Activated CD8-positive, alpha-beta memory T cell treated with anti-CD3 and anti-CD28 coated beads for 24 hours (primary cell): ENCODE results near the gene CCDC57.

ENCODE experiments used
- DNase-seq: peaks from one replicate; pipeline ENCODE4 v3.0.0-alpha.2; 2020

The CCDC57 gene

GRCh38 chr17:82234211-82235055 is 21.8 kb upstream of the CCDC57 start:
- no peak for DNase-seq

DNA sequence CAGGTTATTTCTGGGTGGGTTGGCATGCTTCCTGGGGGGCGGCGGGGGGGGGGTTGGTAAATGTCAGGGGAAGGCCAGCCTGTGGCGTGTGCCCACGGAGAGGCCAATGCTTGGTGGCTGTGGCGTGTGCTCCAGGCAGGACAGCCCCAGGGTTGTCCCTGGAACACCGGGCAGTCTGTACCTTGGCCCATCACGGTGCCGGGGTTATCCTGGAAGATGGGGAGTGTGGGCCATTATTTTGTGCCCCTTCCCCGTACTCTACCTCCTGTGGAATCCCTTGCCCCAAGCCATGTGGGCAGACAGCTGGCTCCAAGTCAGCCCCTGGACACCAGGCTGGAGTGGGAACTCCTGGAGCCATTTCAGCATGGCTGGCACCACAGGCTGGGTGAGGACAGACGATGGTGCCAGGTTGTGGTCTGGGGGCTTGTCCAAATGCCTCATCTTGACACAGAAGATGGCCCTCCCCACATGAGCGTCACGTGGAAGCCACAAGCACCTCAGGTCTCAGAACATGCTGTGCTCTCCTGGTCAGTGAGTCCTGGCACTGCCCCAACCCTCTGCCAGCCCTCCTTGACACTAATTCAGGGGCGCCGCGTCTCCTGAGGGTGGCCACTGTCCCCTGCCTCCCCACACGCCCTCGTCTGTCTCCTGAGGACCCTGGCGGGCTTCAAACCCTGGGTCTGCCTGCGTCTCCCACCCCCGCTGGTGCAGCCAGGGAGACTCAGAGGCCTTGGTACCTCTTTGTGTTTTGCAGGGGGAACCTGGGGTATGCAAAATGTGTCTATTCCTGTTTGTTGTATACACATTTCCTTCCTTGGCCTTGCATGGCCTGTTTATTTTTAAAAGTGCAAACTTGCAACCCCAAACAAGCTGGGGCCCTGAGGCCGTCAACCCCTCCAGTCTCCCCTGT is 20.5 kb upstream of the CCDC57 start:
- DNase-seq, result no peak

DNA sequence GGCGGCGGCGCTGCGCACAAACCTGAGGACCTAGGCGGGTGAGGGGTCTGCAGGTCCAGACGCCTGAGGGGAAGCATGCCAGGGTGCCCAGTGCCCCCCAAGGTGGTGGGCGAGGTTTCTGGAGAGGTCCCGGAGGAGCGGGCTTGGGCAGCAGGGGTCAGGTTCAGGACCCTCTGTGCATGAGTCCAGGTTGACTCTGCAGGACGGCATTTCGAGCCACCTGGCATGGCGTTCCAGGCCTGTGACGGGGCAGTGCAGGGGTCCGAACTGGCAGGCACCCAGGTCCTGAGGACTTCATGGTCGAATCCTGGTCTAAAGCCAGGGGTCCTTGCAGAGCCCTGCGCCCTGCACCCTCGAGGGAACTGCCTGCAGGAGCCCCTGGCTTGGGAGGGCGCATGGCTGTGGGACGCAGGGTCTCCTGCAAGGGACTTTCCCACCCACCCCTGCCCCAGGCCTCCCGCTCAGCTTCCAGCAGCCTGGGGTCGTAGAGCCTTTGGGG is 19.7 kb upstream of the CCDC57 start:
- no peak for DNase-seq

DNA sequence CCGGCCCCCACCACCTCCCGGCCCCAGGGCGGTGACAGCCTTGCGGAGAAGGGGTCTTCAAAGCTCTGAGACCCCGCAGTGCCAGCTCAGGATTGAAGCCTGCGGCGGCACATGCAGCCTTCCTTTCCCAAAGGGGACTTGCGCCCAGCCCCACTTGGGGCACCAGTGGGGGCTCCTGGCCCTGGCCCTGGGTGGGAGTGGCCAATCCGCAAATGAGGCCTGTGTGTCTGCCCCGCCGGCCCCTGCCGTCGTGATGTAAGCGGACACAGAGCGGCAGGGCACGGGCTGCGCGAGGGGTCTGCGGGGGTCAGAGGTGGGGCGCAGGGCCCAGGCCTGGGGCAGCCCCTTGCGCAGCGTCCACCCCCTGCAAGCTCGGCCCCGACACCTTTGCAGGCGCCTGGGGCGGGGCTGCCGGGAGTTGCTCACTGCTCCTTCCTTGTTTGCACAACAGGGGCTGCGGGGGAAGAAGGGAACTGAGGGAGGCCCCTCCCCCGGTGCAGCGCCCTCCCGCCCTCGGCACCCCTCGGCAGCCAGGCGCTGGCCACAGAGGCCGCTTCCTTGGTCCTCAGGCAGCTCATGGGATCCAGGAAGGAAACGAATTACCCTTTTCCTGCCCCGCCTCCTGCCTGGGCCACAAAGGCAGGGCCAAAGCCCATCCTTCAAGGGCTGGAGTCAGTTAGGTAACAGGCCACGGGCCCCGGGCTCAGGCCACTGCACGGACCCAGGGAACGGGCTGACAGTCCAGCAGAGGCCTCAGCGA is 19.1 kb upstream of the CCDC57 start:
- peak; percentile 76 for DNase-seq

- no peak for DNase-seq
Measured at GRCh38 chr17:82231312-82231561, 18.6 kb upstream of the CCDC57 start.

- peak; percentile 77 for DNase-seq
Measured at GRCh38 chr17:82230609-82231311, 18.1 kb upstream of the CCDC57 start.

- DNase-seq, result no peak
Measured at GRCh38 chr17:82229698-82230608, 17.3 kb upstream of the CCDC57 start.

DNA sequence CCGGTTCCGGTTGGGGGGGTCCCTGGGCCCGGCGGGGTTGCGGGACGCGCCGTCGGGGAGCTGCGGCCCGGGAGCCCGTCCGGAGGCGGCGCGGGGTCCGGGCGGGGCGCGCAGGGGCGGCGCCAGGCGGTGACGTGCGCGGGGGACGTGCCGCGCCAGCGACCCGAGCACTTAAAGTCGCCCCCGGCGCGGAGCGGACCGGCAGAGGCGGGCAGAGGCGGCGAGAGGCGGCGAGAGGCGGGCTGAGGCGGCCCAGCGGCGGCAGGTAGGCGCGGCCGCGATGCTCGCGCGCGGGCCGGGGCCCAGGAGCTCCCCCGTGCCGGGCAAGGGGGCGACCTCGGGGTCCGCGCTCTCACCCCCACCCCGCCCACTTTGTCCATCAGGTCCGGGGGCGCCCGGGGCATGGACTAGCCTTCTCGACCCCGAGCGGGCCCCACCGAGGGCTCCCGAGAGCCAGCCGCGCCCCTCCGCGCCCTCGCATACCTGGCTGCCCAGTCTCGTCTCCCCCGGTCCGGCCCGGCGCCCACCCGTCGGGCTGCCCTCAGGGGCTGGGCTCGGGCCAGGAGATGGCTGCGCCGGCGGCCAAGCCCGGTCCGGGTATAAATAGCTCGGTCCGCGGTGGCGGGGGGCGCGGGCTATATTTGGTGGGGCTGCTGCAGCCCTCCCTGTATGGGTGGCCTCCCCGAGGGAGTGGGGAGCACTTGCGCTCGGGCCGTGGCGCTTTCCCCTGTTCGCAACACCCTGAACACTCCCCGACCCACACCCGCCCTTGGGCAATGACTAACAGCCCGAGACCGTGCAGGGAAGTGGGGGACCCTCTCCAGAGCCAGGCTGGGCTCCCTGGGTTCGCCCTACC is 16.4 kb upstream of the CCDC57 start, which contains the start of gene SLC16A3:
SLC16A3 (plus strand) TSS at position 201 of the 856 bp plus-strand sequence. CDS start 6,967 bp downstream, outside the sequence.
- peak; percentile 78 for DNase-seq

- DNase-seq, result peak; percentile 82
Measured at GRCh38 chr17:82228278-82228841, 15.7 kb upstream of the CCDC57 start.

DNA sequence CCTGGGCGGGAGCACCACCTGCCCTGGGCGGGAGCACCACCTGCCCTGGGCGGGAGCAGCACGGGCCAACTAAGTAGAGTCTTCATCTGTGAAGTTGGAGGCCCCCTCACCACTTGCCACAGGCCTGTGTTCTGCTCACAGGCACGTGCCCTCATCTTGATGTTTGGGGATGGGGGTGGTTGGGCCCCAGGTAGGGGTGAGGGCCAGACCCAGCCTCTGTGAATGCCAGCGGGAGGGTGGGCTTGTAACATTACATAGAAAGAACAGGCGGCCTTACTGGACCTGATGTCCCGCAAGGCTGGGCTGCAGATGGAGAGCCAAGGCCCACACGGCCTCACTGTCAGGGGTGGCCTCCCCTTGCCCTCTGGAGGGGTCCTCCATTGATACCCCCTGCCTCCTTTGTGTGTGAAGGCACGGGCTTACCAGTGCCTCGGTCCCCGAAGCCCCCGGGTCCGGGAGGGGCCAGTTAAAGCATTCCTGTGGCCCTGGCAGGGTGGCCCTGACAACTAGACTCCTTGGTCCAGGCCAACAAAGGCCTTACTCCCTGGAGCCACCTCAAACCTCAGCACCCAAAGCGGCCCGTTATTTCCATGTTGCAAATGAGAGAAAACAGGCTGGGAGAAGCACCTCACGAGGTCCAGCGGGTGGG is 15.1 kb upstream of the CCDC57 start:
- DNase-seq, result no peak

- no peak for DNase-seq
Measured at GRCh38 chr17:82226809-82227628, 14.4 kb upstream of the CCDC57 start.

GRCh38 chr17:82226146-82226808 is 13.6 kb upstream of the CCDC57 start:
- DNase-seq, result no peak

GRCh38 chr17:82225368-82226029 is 12.9 kb upstream of the CCDC57 start:
- DNase-seq, result no peak

DNA sequence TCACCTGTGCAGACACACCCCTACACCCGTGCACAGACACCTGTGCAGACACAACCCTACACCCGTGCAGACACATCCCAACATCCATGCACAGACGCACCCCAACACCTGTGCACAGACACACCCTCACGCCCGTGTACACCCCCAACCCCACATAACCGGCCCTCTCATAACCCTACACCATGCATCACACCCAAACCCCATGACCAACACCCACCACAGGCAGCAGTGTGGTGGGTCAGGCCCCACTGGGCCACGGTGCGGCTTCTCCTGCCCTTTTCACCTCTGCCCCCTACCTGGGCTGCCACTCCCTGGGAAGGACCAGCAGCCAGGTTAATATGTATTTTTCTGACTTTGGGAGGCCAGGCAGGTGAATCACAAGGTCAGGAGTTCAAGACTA is 12.0 kb upstream of the CCDC57 start:
- DNase-seq, result no peak

- no peak for DNase-seq
Measured at GRCh38 chr17:82223517-82223916, 10.9 kb upstream of the CCDC57 start.

DNA sequence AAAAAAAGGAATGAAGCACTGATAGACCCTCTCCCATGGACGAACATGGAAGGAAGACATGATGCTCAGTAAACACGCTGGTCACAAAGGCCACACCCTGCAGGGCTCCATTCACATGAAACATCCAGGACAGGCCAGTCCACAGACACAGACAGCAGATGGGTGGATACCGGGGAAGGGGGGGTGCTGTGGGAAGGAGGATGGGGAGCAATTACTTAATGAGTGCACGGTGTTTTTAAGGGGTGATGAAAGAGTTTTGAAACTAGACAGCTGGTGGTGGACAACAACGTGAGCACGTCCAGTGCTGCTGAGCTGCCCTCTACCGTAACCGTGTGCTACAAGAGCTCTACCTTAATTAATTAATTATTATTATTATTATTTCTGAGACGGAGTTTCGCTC is 10.2 kb upstream of the CCDC57 start:
- DNase-seq, result no peak

- DNase-seq, result no peak
Measured at GRCh38 chr17:82221341-82221902, 8.8 kb upstream of the CCDC57 start.
